Activated CD8-positive, alpha-beta T cell treated with anti-CD3 and anti-CD28 coated beads, Interleukin-2, amount 10 ng/mL, durations not matched to agents 7 days and 5 days (primary cell): ENCODE results near the gene ZC3H7B. TPM values are rescaled to one million over a fixed set of nuclear protein-coding genes. Genes with fewer than 3 reads are reported as not detected.

Source experiments
- ATAC-seq: fragments of 150-1000 bp; cut with Tn5 transposase; one replicate; pipeline ENCODE4 v1.10.0; 2021; ENCODE audit warnings: moderate library complexity
- CTCF ChIA-PET: fragments of 350-600 bp; sonication (Branson Sonifier 250); formaldehyde crosslinking; loops from one replicate; lab custom pipeline; 2021; ENCODE audit warnings: antibody characterized with exemption; lab: Charles Lee
- POLR2A ChIA-PET: fragments of 350-600 bp; sonication (Branson Sonifier 250); formaldehyde crosslinking; loops from one replicate; lab custom pipeline; 2021; ENCODE audit warnings: antibody characterized with exemption; lab: Charles Lee
- DNase-seq: peaks from one replicate; pipeline ENCODE4 v3.0.0-alpha.2; 2020
- H3K27ac Mint-ChIP-seq: one replicate; pipeline ENCODE4 v1.8.0; 2021; ENCODE audit warnings: mild to moderate bottlenecking, mixed read lengths
- H3K27me3 Mint-ChIP-seq: one replicate; pipeline ENCODE4 v1.8.0; 2021; ENCODE audit warnings: low read depth, mixed read lengths
- H3K36me3 Mint-ChIP-seq: one replicate; pipeline ENCODE4 v1.8.0; 2021; ENCODE audit warnings: low read depth, mixed read lengths
- H3K4me1 Mint-ChIP-seq: one replicate; pipeline ENCODE4 v1.8.0; 2021; ENCODE audit warnings: low read depth, mixed read lengths
- H3K4me3 Mint-ChIP-seq: one replicate; pipeline ENCODE4 v1.8.0; 2021; ENCODE audit warnings: mild to moderate bottlenecking, mixed read lengths
- H3K9me3 Mint-ChIP-seq: one replicate; pipeline ENCODE4 v1.8.0; 2022; ENCODE audit warnings: mixed read lengths; ENCODE audit not compliant: insufficient read depth
- total RNA-seq, 2 experiments: library from RNA; stranded (reverse); gene quantifications; one replicate each; pipeline ENCODE4 v1.2.3, GENCODE V29; 2021

Gene ZC3H7B
- total RNA-seq, 2 experiments from 2014 or later: 48.4 to 50.8 TPM

DNA sequence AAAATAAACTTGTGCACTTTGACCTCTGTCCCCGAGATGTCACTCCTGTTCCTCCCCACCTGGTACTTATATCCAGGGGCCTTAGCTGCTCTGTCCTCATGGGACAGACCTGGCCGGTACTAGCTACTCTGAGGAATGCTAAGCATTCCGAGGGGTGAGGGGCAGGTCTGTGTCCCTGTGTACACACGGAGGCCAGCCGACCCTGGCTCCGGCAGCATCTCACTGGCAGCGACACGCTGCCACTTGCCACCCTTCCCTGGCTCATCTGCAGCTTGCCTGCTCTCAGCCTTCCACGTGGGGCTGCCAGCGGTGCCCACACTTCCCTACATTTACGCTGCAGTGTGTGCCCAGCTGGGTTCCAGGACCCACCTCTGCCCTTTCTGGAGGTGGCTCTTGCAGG is 58.8 kb downstream of the ZC3H7B start:
- H3K4me3 Mint-ChIP-seq: no peak overlapping the region
- H3K27ac Mint-ChIP-seq: no peak overlapping the region
- H3K27me3 Mint-ChIP-seq: no peaks in the 10 kb centered on the region
- no peaks in the 10 kb centered on the region for H3K4me1 Mint-ChIP-seq
- H3K9me3 Mint-ChIP-seq: no peaks in the 10 kb centered on the region
- ChIA-PET POLR2A (no interaction called here), CTCF (no interaction called here)
- no peak for ATAC-seq
- peaks cover 4% of the 10 kb centered on the region for H3K36me3 Mint-ChIP-seq
- no peak for DNase-seq

DNA sequence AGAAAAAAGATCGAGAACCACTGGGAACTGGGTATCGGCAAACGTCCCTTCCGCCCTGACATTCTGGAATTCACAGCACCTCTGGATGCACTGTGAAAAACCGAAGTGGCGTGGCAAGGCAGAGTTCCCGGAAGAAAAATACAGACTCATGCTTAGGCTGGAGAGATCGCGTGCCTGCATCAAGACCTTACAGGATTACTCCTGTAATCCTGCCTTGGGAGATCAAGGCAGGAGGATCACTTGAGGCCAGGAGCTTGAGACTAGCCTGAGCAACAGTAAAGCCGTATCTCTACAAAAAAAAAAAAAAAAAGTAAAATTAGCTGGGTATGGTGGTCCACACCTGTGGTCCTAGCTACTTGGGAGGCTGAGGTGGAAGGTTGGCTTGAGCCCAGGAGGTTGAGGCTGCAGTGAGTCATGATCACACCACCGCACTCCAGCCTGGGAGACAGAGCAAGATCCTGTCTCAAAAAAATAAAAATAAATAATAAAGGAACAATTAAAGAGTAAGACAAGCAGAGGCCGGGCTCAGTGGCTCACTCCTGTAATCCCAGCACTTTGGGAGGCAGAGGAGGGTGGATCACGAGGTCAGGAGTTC is 60.5 kb downstream of the ZC3H7B start:
- Mint-ChIP-seq H3K9me3 (no peaks in the 10 kb centered on the region), H3K36me3 (peaks cover 4% of the 10 kb centered on the region), H3K4me3 (no peak overlapping the region), H3K27ac (no peak overlapping the region), H3K4me1 (no peaks in the 10 kb centered on the region), H3K27me3 (peaks cover 7% of the 10 kb centered on the region)
- no peak for DNase-seq
- ChIA-PET CTCF (no interaction called here), POLR2A (no interaction called here)
- no peak for ATAC-seq

GRCh38 chr22:41362615-41363014 is 61.3 kb downstream of the ZC3H7B start:
- Mint-ChIP-seq H3K36me3 (no peaks in the 10 kb centered on the region), H3K4me1 (no peaks in the 10 kb centered on the region), H3K4me3 (no peak overlapping the region), H3K9me3 (no peaks in the 10 kb centered on the region), H3K27ac (no peak overlapping the region), H3K27me3 (peaks cover 7% of the 10 kb centered on the region)
- ATAC-seq (no peak), DNase-seq (no peak)
- ChIA-PET CTCF (no interaction called here), POLR2A (no interaction called here)

DNA sequence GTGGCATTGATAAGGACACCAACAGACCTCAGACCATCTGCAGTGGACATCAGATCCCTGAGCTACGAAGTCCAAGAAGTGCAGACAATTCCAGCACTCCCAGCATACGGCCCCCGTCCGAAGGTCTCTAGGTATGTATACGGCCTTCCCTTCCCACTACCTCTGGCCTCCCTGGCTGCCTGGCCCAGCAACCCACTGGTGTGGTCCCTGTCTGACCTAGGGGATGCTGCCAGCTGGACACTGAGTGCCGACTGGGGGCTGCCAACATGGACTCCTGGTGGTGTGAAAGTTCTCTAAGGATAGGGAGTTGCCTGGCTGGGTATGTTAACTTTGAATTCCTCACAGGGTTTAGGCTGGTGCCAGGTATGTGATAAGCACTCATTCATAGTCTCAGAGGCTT is 62.9 kb downstream of the ZC3H7B start:
- CTCF ChIA-PET: no interaction called here
- Mint-ChIP-seq H3K4me3 (no peak overlapping the region), H3K27ac (no peak overlapping the region), H3K27me3 (peaks cover 10% of the 10 kb centered on the region), H3K9me3 (no peaks in the 10 kb centered on the region), H3K36me3 (no peaks in the 10 kb centered on the region), H3K4me1 (no peaks in the 10 kb centered on the region)
- no peak for ATAC-seq
- POLR2A ChIA-PET: no interaction called here
- no peak for DNase-seq

- POLR2A ChIA-PET: interaction anchor here (1.2 kb wide), 1 partner anchor 17 kb away, joined by 3 read pairs; the partner anchor contains the start of gene TEF
- H3K36me3 Mint-ChIP-seq: no peaks in the 10 kb centered on the region
- H3K4me1 Mint-ChIP-seq: no peaks in the 10 kb centered on the region
- ATAC-seq (no peak), DNase-seq (no peak)
- H3K4me3 Mint-ChIP-seq: no peak overlapping the region
- peaks cover 13% of the 10 kb centered on the region for H3K27me3 Mint-ChIP-seq
- H3K9me3 Mint-ChIP-seq: no peaks in the 10 kb centered on the region
- no peak overlapping the region for H3K27ac Mint-ChIP-seq
- CTCF ChIA-PET: no interaction called here
Measured at GRCh38 chr22:41364955-41365354, 63.6 kb downstream of the ZC3H7B start.

DNA sequence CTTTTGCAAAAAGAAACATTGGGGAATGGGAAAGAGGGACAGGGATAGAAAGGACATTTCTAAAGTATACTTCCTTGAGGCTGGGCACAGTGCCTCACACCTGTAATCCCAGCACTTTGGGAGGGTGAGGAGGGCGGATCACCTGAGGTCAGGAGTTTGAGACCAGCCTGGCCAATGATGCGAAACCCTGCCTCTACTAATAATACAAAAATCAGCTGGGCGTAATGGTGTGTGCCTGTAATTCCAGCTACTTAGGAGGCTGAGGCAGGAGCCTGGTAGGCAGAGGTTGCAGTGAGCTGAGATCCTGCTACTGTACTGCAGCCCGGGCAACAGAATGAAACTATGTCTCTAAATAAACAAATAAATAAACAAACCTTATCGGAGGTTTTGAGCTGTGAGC is 64.1 kb downstream of the ZC3H7B start:
- Mint-ChIP-seq H3K27me3 (peaks cover 13% of the 10 kb centered on the region), H3K4me3 (no peak overlapping the region), H3K27ac (no peak overlapping the region), H3K4me1 (no peaks in the 10 kb centered on the region), H3K9me3 (no peaks in the 10 kb centered on the region), H3K36me3 (no peaks in the 10 kb centered on the region)
- DNase-seq (no peak), ATAC-seq (no peak)
- POLR2A ChIA-PET: interaction anchor here (1.2 kb wide), 1 partner anchor 16 kb away, joined by 3 read pairs; the partner anchor contains the start of gene TEF
- CTCF ChIA-PET: interaction anchor here (0.7 to 1.8 kb wide), 2 partner anchors 152 to 414 kb away, joined by 3 to 5 read pairs; no protein-coding TSS in a partner anchor

GRCh38 chr22:41366323-41367029 is 65.2 kb downstream of the ZC3H7B start:
- Mint-ChIP-seq H3K4me3 (no peak overlapping the region), H3K27ac (no peak overlapping the region), H3K36me3 (no peaks in the 10 kb centered on the region), H3K9me3 (no peaks in the 10 kb centered on the region), H3K4me1 (no peaks in the 10 kb centered on the region), H3K27me3 (peaks cover 13% of the 10 kb centered on the region)
- CTCF ChIA-PET: interaction anchor here (0.7 to 1.8 kb wide), 3 partner anchors 37 to 415 kb away, joined by 3 to 5 read pairs (median 3); no protein-coding TSS in a partner anchor
- DNase-seq: no peak
- peak; percentile 14 for ATAC-seq
- POLR2A ChIA-PET: interaction anchor here (1.2 to 1.4 kb wide), 2 partner anchors 15 to 80 kb away, joined by 3 read pairs; partner anchors contain the start of genes RANGAP1 and TEF

DNA sequence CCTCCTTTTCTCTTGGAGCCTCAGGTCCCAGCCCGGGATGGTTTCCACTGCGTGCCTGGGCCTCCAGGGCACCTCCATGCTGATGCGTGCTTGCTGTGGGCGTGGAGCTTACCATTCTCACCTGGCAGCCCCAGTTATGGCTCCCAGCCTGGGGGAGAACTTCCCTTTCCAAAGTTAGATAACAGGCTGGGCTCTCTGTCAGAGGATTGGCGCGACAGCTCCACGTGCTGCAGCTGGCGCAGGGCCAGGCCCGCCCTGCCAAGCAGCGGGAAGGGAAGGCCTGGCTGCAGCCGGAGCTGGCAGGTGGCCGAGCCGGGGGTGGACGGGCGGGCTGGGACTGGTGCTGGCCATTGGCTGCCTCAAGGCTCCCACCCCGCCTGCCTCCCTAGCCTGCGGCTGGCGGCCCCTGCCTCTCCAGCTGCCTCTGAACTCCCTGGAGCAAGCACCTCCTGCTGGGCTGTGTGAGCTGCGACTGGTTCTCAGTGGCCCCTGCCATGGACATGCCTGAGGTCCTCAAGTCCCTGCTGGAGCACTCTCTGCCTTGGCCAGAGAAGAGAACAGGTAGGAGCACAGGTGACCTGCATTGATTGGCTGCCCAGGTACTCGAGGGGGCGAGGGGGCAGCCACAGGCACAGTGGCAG is 65.8 kb downstream of the ZC3H7B start:
- Mint-ChIP-seq H3K27ac (no peak overlapping the region), H3K27me3 (peaks cover 13% of the 10 kb centered on the region), H3K4me3 (no peak overlapping the region), H3K36me3 (no peaks in the 10 kb centered on the region), H3K4me1 (no peaks in the 10 kb centered on the region), H3K9me3 (no peaks in the 10 kb centered on the region)
- DNase-seq (no peak), ATAC-seq (peak; percentile 50)
- ChIA-PET CTCF (interaction anchor here (1.5 to 1.8 kb wide), 2 partner anchors 36 to 150 kb away, joined by 3 to 5 read pairs; no protein-coding TSS in a partner anchor), POLR2A (interaction anchor here (1.4 kb wide), 1 partner anchor 81 kb away, joined by 3 read pairs; the partner anchor contains the start of gene RANGAP1)

DNA sequence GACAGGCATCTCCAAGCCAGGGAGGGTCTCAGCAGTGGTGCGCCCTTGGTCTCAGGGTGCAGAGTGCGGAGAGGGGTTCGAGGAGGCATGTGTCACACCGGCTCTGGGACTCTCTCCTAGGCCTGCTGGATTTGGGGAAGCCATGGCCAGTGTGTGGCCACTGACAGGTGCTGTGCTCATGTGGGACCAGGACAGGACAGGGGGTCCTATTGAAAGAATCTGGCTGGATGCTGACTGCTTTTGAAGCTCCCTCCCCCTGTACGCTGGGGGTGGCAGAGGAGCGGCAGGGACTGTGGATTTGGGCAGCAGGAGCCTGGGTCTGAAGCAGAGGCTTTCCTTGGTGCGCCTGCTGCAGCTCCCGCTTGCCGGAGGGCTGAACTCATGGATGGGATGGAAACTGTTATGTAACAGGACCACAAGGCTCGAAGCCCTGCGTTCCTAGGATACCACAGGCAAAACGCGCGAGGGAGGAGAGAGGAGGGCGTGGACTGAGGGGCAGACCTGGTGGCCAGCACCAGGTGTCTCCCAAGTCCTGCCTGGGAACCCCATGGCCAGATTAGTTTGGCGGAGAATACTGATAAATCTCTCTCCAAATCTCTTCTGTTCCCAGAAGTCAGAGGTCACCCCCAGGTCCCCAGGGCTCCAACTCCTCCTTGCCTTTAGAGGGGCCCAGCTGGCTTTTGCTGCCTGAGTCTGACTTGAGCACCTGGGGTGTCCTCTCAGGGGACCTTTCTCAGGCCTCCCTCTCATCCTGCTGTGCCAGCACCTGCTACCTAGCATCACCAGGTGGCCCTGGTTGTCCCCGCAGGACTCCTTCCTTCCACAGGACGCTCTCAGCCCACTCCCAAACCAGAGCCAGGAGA is 66.6 kb downstream of the ZC3H7B start:
- POLR2A ChIA-PET: interaction anchor here (1.4 kb wide), 1 partner anchor 81 kb away, joined by 3 read pairs; the partner anchor contains the start of gene RANGAP1
- DNase-seq: no peak
- Mint-ChIP-seq H3K9me3 (no peaks in the 10 kb centered on the region), H3K4me3 (no peak overlapping the region), H3K27ac (no peak overlapping the region), H3K4me1 (no peaks in the 10 kb centered on the region), H3K36me3 (no peaks in the 10 kb centered on the region), H3K27me3 (peaks cover 13% of the 10 kb centered on the region)
- CTCF ChIA-PET: interaction anchor here (1.5 kb wide), 1 partner anchor 35 kb away, joined by 3 read pairs; no protein-coding TSS in a partner anchor
- no peak for ATAC-seq

GRCh38 chr22:41368543-41369423 is 67.5 kb downstream of the ZC3H7B start:
- ChIA-PET POLR2A (no interaction called here), CTCF (no interaction called here)
- Mint-ChIP-seq H3K27me3 (peaks cover 13% of the 10 kb centered on the region), H3K4me3 (no peak overlapping the region), H3K9me3 (no peaks in the 10 kb centered on the region), H3K4me1 (no peaks in the 10 kb centered on the region), H3K27ac (no peak overlapping the region), H3K36me3 (no peaks in the 10 kb centered on the region)
- no peak for ATAC-seq
- no peak for DNase-seq
